Common myeloid progenitor, CD34-positive (primary cell): ENCODE measurements around the gene PROSER1.

ENCODE experiments used
- CTCF ChIA-PET: fragments of 350-600 bp; sonication (Branson Sonifier 250); formaldehyde crosslinking; loops from one replicate; lab custom pipeline; 2021; ENCODE audit warnings: antibody characterized with exemption; lab: Charles Lee
- POLR2A ChIA-PET: fragments of 350-600 bp; sonication (Branson Sonifier 250); formaldehyde crosslinking; loops from one replicate; lab custom pipeline; 2021; ENCODE audit warnings: antibody characterized with exemption; lab: Charles Lee
- DNase-seq, 3 donors: peaks; one replicate each; pipeline versions ENCODE4 v3.0.0 to v3.0.0-alpha.2; 2013
- H3K27ac ChIP-seq, 2 experiments: 1 replicate in 1 of 2; 2 replicates in 1 of 2; pipeline ENCODE4 v1.7.0; 2013; ENCODE audit warnings: inconsistent platforms in 2 of 2, low read length in 2 of 2, mild to moderate bottlenecking in 2 of 2, low read depth in 1 of 2, moderate library complexity in 1 of 2; ENCODE audit not compliant: severe bottlenecking in 2 of 2, insufficient read depth in 1 of 2, poor library complexity in 1 of 2
- H3K27me3 ChIP-seq, 5 experiments: replicated peaks in 2 of 5; 1 replicate in 3 of 5; 2 replicates in 2 of 5; pipeline versions ENCODE4 v1.6.1 to v1.7.0; 2013; ENCODE audit warnings: low read length in 4 of 5, mild to moderate bottlenecking in 2 of 5, moderate library complexity in 2 of 5, inconsistent platforms in 1 of 5; ENCODE audit not compliant: insufficient read depth in 5 of 5, control insufficient read depth in 4 of 5
- H3K36me3 ChIP-seq, 4 experiments: 1 replicate in 2 of 4; 2 replicates in 2 of 4; pipeline versions ENCODE4 v1.6.1 to v1.7.0; 2013; ENCODE audit warnings: low read length in 3 of 4, control low read depth in 1 of 4, mild to moderate bottlenecking in 1 of 4; ENCODE audit not compliant: control insufficient read depth in 4 of 4, insufficient read depth in 4 of 4
- H3K4me1 ChIP-seq, 4 experiments: 1 replicate in 3 of 4; 2 replicates in 1 of 4; pipeline versions ENCODE4 v1.6.1 to v1.7.1; 2013; ENCODE audit warnings: low read length in 3 of 4, mild to moderate bottlenecking in 3 of 4, control low read depth in 1 of 4, inconsistent platforms in 1 of 4, moderate library complexity in 1 of 4; ENCODE audit not compliant: control insufficient read depth in 4 of 4, insufficient read depth in 4 of 4; ENCODE audit errors: control extremely low read depth in 1 of 4
- H3K4me3 ChIP-seq, 7 experiments: 1 replicate in 4 of 7; 2 replicates in 3 of 7; pipeline versions ENCODE4 v1.5.1 to v1.7.0; 2013; ENCODE audit warnings: mild to moderate bottlenecking in 7 of 7, low read length in 6 of 7, moderate library complexity in 6 of 7, inconsistent platforms in 2 of 7, low read depth in 2 of 7, control low read depth in 1 of 7; ENCODE audit not compliant: insufficient read depth in 4 of 7, control insufficient read depth in 1 of 7; ENCODE audit errors: extremely low read depth in 1 of 7
- H3K9me3 ChIP-seq, 5 experiments: 1 replicate in 4 of 5; 2 replicates in 1 of 5; pipeline versions ENCODE4 v1.6.1 to v1.7.1; 2013; ENCODE audit warnings: low read length in 4 of 5, mild to moderate bottlenecking in 2 of 5, inconsistent platforms in 1 of 5, low read depth in 1 of 5, moderate library complexity in 1 of 5; ENCODE audit not compliant: control insufficient read depth in 4 of 5, insufficient read depth in 2 of 5; ENCODE audit errors: control extremely low read depth in 1 of 5
- WGBS: methylation state at CpG from one replicate; pipeline ENCODE4 v1.1.5; 2013; ENCODE audit not compliant: insufficient coverage; 5-methylcytosine and 5-hydroxymethylcytosine counted together

The PROSER1 gene

GRCh38 chr13:38967446-38967845, 70.4 kb downstream of the PROSER1 start:
- ChIA-PET POLR2A (no interaction called here), CTCF (interaction anchor here (1.1 kb wide), 1 partner anchor 51 kb away, joined by 3 read pairs; no protein-coding TSS in a partner anchor)
- Histone ChIP-seq H3K36me3 (no peaks in the 10 kb centered on the region), H3K4me3 (no peak overlapping the region), H3K27ac (no peak overlapping the region), H3K9me3 (no peaks in the 10 kb centered on the region), H3K4me1 (no peaks in the 10 kb centered on the region), H3K27me3 (peaks cover 0 to 3% (median 0%) of the 10 kb centered on the region in 5 experiments)
- no peak for DNase-seq
- 100% methylated on average over 1 of the region's 2 CpGs for WGBS

- H3K36me3 ChIP-seq: no peaks in the 10 kb centered on the region
- H3K9me3 ChIP-seq: peaks cover 0 to 3% (median 0%) of the 10 kb centered on the region in 5 experiments
- peaks cover 0 to 3% (median 0%) of the 10 kb centered on the region in 5 experiments for H3K27me3 ChIP-seq
- DNase-seq: no peak
- WGBS: 93% methylated on average over 4 of the region's 4 CpGs
- H3K4me3 ChIP-seq: no peak overlapping the region
- H3K4me1 ChIP-seq: no peaks in the 10 kb centered on the region
- ChIA-PET POLR2A (no interaction called here), CTCF (no interaction called here)
- no peak overlapping the region for H3K27ac ChIP-seq
Observed at GRCh38 chr13:38965281-38965680, 72.6 kb downstream of the PROSER1 start.

- POLR2A ChIA-PET: no interaction called here
Observed at GRCh38 chr13:38960175-38960574, 77.7 kb downstream of the PROSER1 start.

More at GRCh38 chr13:38960175-38960574, 77.7 kb downstream of the PROSER1 start:
- no peaks in the 10 kb centered on the region for H3K27me3 ChIP-seq
- no peak overlapping the region for H3K27ac ChIP-seq
- no peaks in the 10 kb centered on the region for H3K36me3 ChIP-seq
- no peaks in the 10 kb centered on the region for H3K4me1 ChIP-seq
- H3K4me3 ChIP-seq: no peak overlapping the region
- no peak for DNase-seq
- CTCF ChIA-PET: no interaction called here
- H3K9me3 ChIP-seq: peaks cover 0 to 3% (median 1%) of the 10 kb centered on the region in 5 experiments
